ENCODE measurements around the gene TRIM10.
"Not testable (repeated sequence)": the region's sequence is repeated elsewhere in the genome, so short reads cannot be mapped to it uniquely, and the experiment has no call there.

TRIM10 gene

GRCh38 chr6:30127238-30128093, 33.5 kb downstream of the TRIM10 start:
- Histone ChIP-seq H3K9me2 (replicated peaks; ENCODE audit: insufficient read depth, low read length) (no peaks in the 10 kb centered on the region), H4K20me1 (ENCODE audit: insufficient read depth, low read length) (no peaks in the 10 kb centered on the region), H3K4me1 (ENCODE audit: low read length) (peaks cover 13% of the 10 kb centered on the region), H3K9me3 (replicated peaks; ENCODE audit: insufficient read depth, low read length) (no peaks in the 10 kb centered on the region), H3K4me3 (ENCODE audit: low read length) (no peak overlapping the region), H3K27me3 (replicated peaks; ENCODE audit: insufficient read depth, low read length) (peaks cover 12% of the 10 kb centered on the region), H3K79me2 (ENCODE audit: low read length) (no peaks in the 10 kb centered on the region), H3K9ac (ENCODE audit: low read length) (no peak overlapping the region), H3F3A (ENCODE audit: insufficient read depth, low read length) (peaks cover 7% of the 10 kb centered on the region; the same call in 1 of the 2 replicates), H3K4me2 (ENCODE audit: low read depth, low read length) (no peak overlapping the region), H2AFZ (ENCODE audit: low read length) (no peak overlapping the region), H3K36me3 (replicated peaks; ENCODE audit: insufficient read depth, low read length) (no peaks in the 10 kb centered on the region), H3K27ac (ENCODE audit: low read length) (no peak overlapping the region)
- TF ChIP-seq CTCF (IDR thresholded peaks at IDR 0.05; ENCODE audit: low read length): no peak
- DNase-seq: no peak

GRCh38 chr6:30122515-30122914, 38.5 kb downstream of the TRIM10 start:
- H3K4me1 ChIP-seq (ENCODE audit: low read length): no peaks in the 10 kb centered on the region
- no peaks in the 10 kb centered on the region for H3K9me2 ChIP-seq (replicated peaks; ENCODE audit: insufficient read depth, low read length)
- TF ChIP-seq EZH2phosphoT487 (IDR thresholded peaks at IDR 0.05; ENCODE audit: low read length): no peak
- no peak for TF ChIP-seq CTCF (IDR thresholded peaks at IDR 0.05; ENCODE audit: low read length)
- TF ChIP-seq EZH2 (optimal IDR thresholded peaks at IDR 0.05; ENCODE audit: low read depth, low read length): no peak
- H3K4me3 ChIP-seq (ENCODE audit: low read length): no peak overlapping the region
- H3K9ac ChIP-seq (ENCODE audit: low read length): no peak overlapping the region
- H3F3A ChIP-seq (ENCODE audit: insufficient read depth, low read length): no peaks in the 10 kb centered on the region
- no peaks in the 10 kb centered on the region for H4K20me1 ChIP-seq (ENCODE audit: insufficient read depth, low read length)
- no peaks in the 10 kb centered on the region for H3K9me3 ChIP-seq (replicated peaks; ENCODE audit: insufficient read depth, low read length)
- H3K79me2 ChIP-seq (ENCODE audit: low read length): no peaks in the 10 kb centered on the region
- no peak for DNase-seq
- no peak overlapping the region for H2AFZ ChIP-seq (ENCODE audit: low read length)
- no peak overlapping the region for H3K4me2 ChIP-seq (ENCODE audit: low read depth, low read length)
- no peaks in the 10 kb centered on the region for H3K36me3 ChIP-seq (replicated peaks; ENCODE audit: insufficient read depth, low read length)
- no peak overlapping the region for H3K27ac ChIP-seq (ENCODE audit: low read length)
- H3K27me3 ChIP-seq (replicated peaks; ENCODE audit: insufficient read depth, low read length): no peaks in the 10 kb centered on the region

- Histone ChIP-seq H3K9me3 (replicated peaks; ENCODE audit: insufficient read depth, low read length) (no peaks in the 10 kb centered on the region), H3K79me2 (ENCODE audit: low read length) (no peaks in the 10 kb centered on the region), H3K27ac (ENCODE audit: low read length) (no peak overlapping the region), H3K9ac (ENCODE audit: low read length) (no peak overlapping the region), H3K36me3 (replicated peaks; ENCODE audit: insufficient read depth, low read length) (no peaks in the 10 kb centered on the region), H3K4me2 (ENCODE audit: low read depth, low read length) (no peak overlapping the region), H2AFZ (ENCODE audit: low read length) (no peak overlapping the region), H3F3A (ENCODE audit: insufficient read depth, low read length) (no peaks in the 10 kb centered on the region), H4K20me1 (ENCODE audit: insufficient read depth, low read length) (no peaks in the 10 kb centered on the region), H3K4me1 (ENCODE audit: low read length) (no peaks in the 10 kb centered on the region), H3K27me3 (replicated peaks; ENCODE audit: insufficient read depth, low read length) (no peaks in the 10 kb centered on the region), H3K4me3 (ENCODE audit: low read length) (no peak overlapping the region), H3K9me2 (replicated peaks; ENCODE audit: insufficient read depth, low read length) (no peaks in the 10 kb centered on the region)
- DNase-seq: no peak
- TF ChIP-seq EZH2phosphoT487 (IDR thresholded peaks at IDR 0.05; ENCODE audit: low read length): no peak
- TF ChIP-seq EZH2 (optimal IDR thresholded peaks at IDR 0.05; ENCODE audit: low read depth, low read length): no peak
- no peak for TF ChIP-seq CTCF (IDR thresholded peaks at IDR 0.05; ENCODE audit: low read length)
Observed at GRCh38 chr6:30121446-30122366, 39.3 kb downstream of the TRIM10 start.

GRCh38 chr6:30118691-30119090, 42.3 kb downstream of the TRIM10 start:
- H3K79me2 ChIP-seq (ENCODE audit: low read length); H4K20me1 ChIP-seq (ENCODE audit: insufficient read depth, low read length); H3K27me3 ChIP-seq (replicated peaks; ENCODE audit: insufficient read depth, low read length); H2AFZ ChIP-seq (ENCODE audit: low read length); DNase-seq; H3K4me2 ChIP-seq (ENCODE audit: low read depth, low read length); H3K9me2 ChIP-seq (replicated peaks; ENCODE audit: insufficient read depth, low read length); H3K9ac ChIP-seq (ENCODE audit: low read length); H3K4me3 ChIP-seq (ENCODE audit: low read length); H3K27ac ChIP-seq (ENCODE audit: low read length); H3F3A ChIP-seq (ENCODE audit: insufficient read depth, low read length); H3K9me3 ChIP-seq (replicated peaks; ENCODE audit: insufficient read depth, low read length); H3K4me1 ChIP-seq (ENCODE audit: low read length); H3K36me3 ChIP-seq (replicated peaks; ENCODE audit: insufficient read depth, low read length): not testable (repeated sequence)

Data from MM.1S (cell line).